B cell (primary cell): ENCODE data around the gene ZFPM1. TPM values are rescaled to one million over a fixed set of nuclear protein-coding genes. Genes with fewer than 3 reads are reported as not detected.

Experiments used
- ATAC-seq: fragments of 200-7000 bp; cut with Tn5 transposase; one replicate; pipeline ENCODE4 v1.10.0; 2021; ENCODE audit warnings: low read depth, mild to moderate bottlenecking, moderate number of reproducible peaks, moderate library complexity
- CTCF ChIA-PET: fragments of 350-600 bp; sonication (Branson Sonifier 250); formaldehyde crosslinking; loops from one replicate; lab custom pipeline; 2021; ENCODE audit warnings: antibody characterized with exemption, inconsistent platforms; lab: Charles Lee
- POLR2A ChIA-PET: fragments of 350-600 bp; sonication (Branson Sonifier 250); formaldehyde crosslinking; loops from one replicate; lab custom pipeline; 2021; ENCODE audit warnings: antibody characterized with exemption; lab: Charles Lee
- DNase-seq: peaks from one replicate; pipeline ENCODE4 v3.0.0; 2013
- H2AFZ ChIP-seq: 2 replicates; pipeline ENCODE4 v1.6.1; 2012; ENCODE audit warnings: mild to moderate bottlenecking, low read depth, low read length; ENCODE audit not compliant: insufficient read depth, poor library complexity, severe bottlenecking
- H3K27ac ChIP-seq, 2 donors: 1 replicate in 1 of 2; 2 replicates in 1 of 2; pipeline ENCODE4 v1.5.1; 2012 to 2013; ENCODE audit warnings: low read length in 2 of 2, mild to moderate bottlenecking in 2 of 2, moderate library complexity in 1 of 2
- H3K27me3 ChIP-seq, 4 experiments: fragments of 200-600 bp in 1 of 4; sonication (generic) in 1 of 4; replicated peaks in 1 of 4; 1 replicate in 2 of 4; 2 replicates in 2 of 4; pipeline versions ENCODE4 v1.6.1 to v1.7.0; 2013 to 2016; ENCODE audit warnings: low read length in 3 of 4, mild to moderate bottlenecking in 2 of 4, mixed read lengths in 1 of 4, moderate library complexity in 1 of 4; ENCODE audit not compliant: insufficient read depth in 4 of 4, control insufficient read depth in 3 of 4; ENCODE audit errors: control extremely low read depth in 1 of 4
- H3K36me3 ChIP-seq, 2 experiments: replicated peaks in 1 of 2; 1 replicate in 1 of 2; 2 replicates in 1 of 2; pipeline versions ENCODE4 v1.6.1 to v1.7.1; 2013; ENCODE audit warnings: low read length in 1 of 2; ENCODE audit not compliant: insufficient read depth in 2 of 2, control insufficient read depth in 1 of 2; ENCODE audit errors: control extremely low read depth in 1 of 2, extremely low read depth in 1 of 2
- H3K4me1 ChIP-seq, 2 donors: fragments of 200-600 bp in 1 of 2; sonication (generic) in 1 of 2; 1 replicate in 1 of 2; 2 replicates in 1 of 2; pipeline versions ENCODE4 v1.5.1 to v1.6.1; 2013 to 2017; ENCODE audit warnings: low read length in 2 of 2; ENCODE audit not compliant: control insufficient read depth in 2 of 2, insufficient read depth in 2 of 2
- H3K4me2 ChIP-seq: replicated peaks from 2 replicates; pipeline ENCODE3; 2012; ENCODE audit warnings: mild to moderate bottlenecking, low read depth, low read length; ENCODE audit not compliant: poor library complexity, severe bottlenecking
- H3K4me3 ChIP-seq, 5 experiments: fragments of 200-600 bp in 1 of 5; sonication (generic) in 1 of 5; 1 replicate in 3 of 5; 2 replicates in 2 of 5; pipeline versions ENCODE4 v1.5.1 to v1.7.0; 2011 to 2016; ENCODE audit warnings: low read length in 4 of 5, mild to moderate bottlenecking in 4 of 5, low read depth in 2 of 5, control low read depth in 1 of 5, moderate library complexity in 1 of 5; ENCODE audit not compliant: insufficient read depth in 1 of 5; ENCODE audit errors: control extremely low read depth in 1 of 5, extremely low read depth in 1 of 5
- H3K79me2 ChIP-seq: fragments of 200-600 bp; sonication (generic); one replicate; pipeline ENCODE4 v1.6.0; 2016; ENCODE audit warnings: low read length; ENCODE audit not compliant: control insufficient read depth, insufficient read depth
- H3K9ac ChIP-seq: fragments of 200-600 bp; sonication (generic); 2 replicates; pipeline ENCODE4 v1.6.1; 2017; ENCODE audit warnings: mild to moderate bottlenecking, low read length, moderate library complexity
- H3K9me3 ChIP-seq, 3 donors: one replicate each; pipeline versions ENCODE4 v1.6.1 to v1.7.1; 2013; ENCODE audit warnings: low read length in 2 of 3; ENCODE audit not compliant: control insufficient read depth in 2 of 3, insufficient read depth in 1 of 3; ENCODE audit errors: control extremely low read depth in 1 of 3
- H4K20me1 ChIP-seq: 2 replicates; pipeline ENCODE4 v1.6.0; 2012; ENCODE audit warnings: mild to moderate bottlenecking, low read length; ENCODE audit not compliant: insufficient read depth, control insufficient read depth, poor library complexity, severe bottlenecking
- H3K27ac Mint-ChIP-seq: one replicate; pipeline ENCODE4 v1.8.0; 2021; ENCODE audit warnings: mixed read lengths
- H3K27me3 Mint-ChIP-seq: one replicate; pipeline ENCODE4 v1.8.0; 2021; ENCODE audit warnings: mixed read lengths
- H3K4me1 Mint-ChIP-seq: one replicate; pipeline ENCODE4 v1.8.0; 2021; ENCODE audit warnings: mixed read lengths
- H3K4me3 Mint-ChIP-seq: one replicate; pipeline ENCODE4 v1.8.0; 2021; ENCODE audit warnings: mixed read lengths
- H3K9me3 Mint-ChIP-seq: one replicate; pipeline ENCODE4 v1.8.0; 2022; ENCODE audit warnings: mixed read lengths; ENCODE audit not compliant: insufficient read depth
- CTCF ChIP-seq: fragments of 200-600 bp; IDR thresholded peaks from one replicate; pipeline ENCODE4 v1.8.0; 2022; ENCODE audit warnings: antibody characterized with exemption, mild to moderate bottlenecking
- EZH2 ChIP-seq: IDR thresholded peaks from 2 replicates; pipeline ENCODE4 v1.6.1; 2012; ENCODE audit warnings: borderline replicate concordance, low read depth, mild to moderate bottlenecking, moderate library complexity, low read length; ENCODE audit not compliant: insufficient read depth, poor library complexity, severe bottlenecking
- WGBS: methylation state at CpG from one replicate; pipeline ENCODE4 v1.1.5; 2013; ENCODE audit warnings: missing lambda C conversion rate; ENCODE audit not compliant: insufficient coverage; 5-methylcytosine and 5-hydroxymethylcytosine counted together
- intact Hi-C: fragments of 100-400 bp; cut with micrococcal nuclease; formaldehyde crosslinking; loops from one replicate; pipeline ENCODE4 v1.10.0; 2022
- polyA plus RNA-seq: library from polyadenylated mRNA; depleted of rRNA; stranded (reverse); fragments of >200 nt; gene quantifications from 2 replicates; pipeline ENCODE4 v1.2.3, GENCODE V29; 2012
- total RNA-seq, 2 donors: library from RNA; stranded (reverse); fragments of 120-200 nt in 1 of 2; gene quantifications; 1 replicate in 1 of 2; 2 replicates in 1 of 2; pipeline versions ENCODE4 v1.2.3 to v1.2.4, GENCODE V29; 2013 to 2022

ZFPM1 gene
- total and polyA plus RNA-seq, 2 donors (not counting 1 experiment from before 2014, with no cell fraction given), result 4.3 to 34.6 TPM

GRCh38 chr16:88525663-88525990 lies 72.5 kb downstream of the ZFPM1 start:
- ChIA-PET POLR2A (no interaction called here), CTCF (interaction anchor here (2.2 kb wide), 1 partner anchor 88 kb away, joined by 11 read pairs; no protein-coding TSS in a partner anchor)
- no peak overlapping the region for H3K4me3 Mint-ChIP-seq
- H3K36me3 ChIP-seq, result no peaks in the 10 kb centered on the region
- H2AFZ ChIP-seq, result no peak overlapping the region
- peaks cover 0 to 6% of the 10 kb centered on the region in 2 donors for H3K4me1 ChIP-seq
- no peaks in the 10 kb centered on the region for H3K27me3 Mint-ChIP-seq
- H3K27me3 ChIP-seq, result no peaks in the 10 kb centered on the region
- no peak for TF ChIP-seq EZH2
- no peak for TF ChIP-seq CTCF
- no peak overlapping the region for H3K4me2 ChIP-seq
- H3K27ac Mint-ChIP-seq, result peak overlapping the region; percentile 70
- H3K9me3 Mint-ChIP-seq, result no peaks in the 10 kb centered on the region
- DNase-seq, result no peak
- ATAC-seq, result no peak
- intact Hi-C loops, result no loop called here
- H3K4me1 Mint-ChIP-seq, result peaks cover 5% of the 10 kb centered on the region
- H3K9ac ChIP-seq, result no peak overlapping the region
- WGBS, result 73% methylated on average over 13 of the region's 17 CpGs
- peaks cover 7% of the 10 kb centered on the region for H4K20me1 ChIP-seq
- H3K4me3 ChIP-seq, result no peak overlapping the region
- no peaks in the 10 kb centered on the region for H3K9me3 ChIP-seq
- no peak overlapping the region for H3K27ac ChIP-seq
- no peaks in the 10 kb centered on the region for H3K79me2 ChIP-seq

DNA sequence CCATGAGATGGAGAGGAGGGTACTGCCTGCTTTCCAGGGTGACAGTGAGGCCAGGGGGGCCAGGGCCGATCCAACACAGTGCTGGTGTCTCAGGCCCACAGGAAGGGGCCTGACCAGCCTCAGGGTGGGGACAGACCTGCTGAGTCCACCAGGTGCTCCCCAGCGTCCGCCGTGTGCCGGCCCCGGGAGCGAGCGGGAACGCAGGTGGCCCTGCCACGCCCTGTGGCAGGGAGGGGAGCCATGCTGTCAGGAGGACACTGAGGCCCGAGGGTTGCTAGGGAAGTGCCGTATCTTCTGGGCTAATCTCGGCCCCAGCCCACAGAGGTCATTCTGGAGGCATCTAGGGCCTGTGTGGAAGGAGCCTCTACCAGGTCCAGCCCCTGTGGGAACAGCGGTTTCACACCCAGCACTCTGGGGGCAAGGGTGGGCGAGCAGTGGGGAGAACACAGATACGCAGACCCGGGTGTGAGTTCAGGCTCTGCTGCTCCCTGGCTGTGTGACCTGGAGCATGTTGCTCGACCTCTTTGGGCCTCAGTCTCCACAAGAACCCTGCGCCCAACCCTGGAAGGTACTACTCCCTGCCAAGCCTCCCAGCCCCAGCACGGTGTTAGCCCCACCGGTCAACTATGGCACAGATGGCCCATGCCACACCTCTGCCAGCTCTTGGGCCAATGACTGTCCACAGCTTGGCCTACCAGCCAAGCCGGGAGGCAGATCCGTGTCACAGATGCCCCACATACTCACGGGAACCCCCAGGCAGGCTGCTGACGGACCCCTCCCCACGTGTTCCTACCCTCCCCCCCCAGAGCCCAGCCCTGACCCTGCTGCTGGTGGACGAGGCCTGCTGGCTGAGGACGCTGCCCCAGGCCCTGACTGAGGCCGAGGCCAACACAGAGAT lies 73.2 kb downstream of the ZFPM1 start:
- no peak overlapping the region for H3K27ac Mint-ChIP-seq
- DNase-seq (no peak), ATAC-seq (no peak)
- 84% methylated on average over 29 of the region's 29 CpGs for WGBS
- Histone ChIP-seq H3K9me3 (no peaks in the 10 kb centered on the region), H3K9ac (no peak overlapping the region), H3K36me3 (no peaks in the 10 kb centered on the region), H2AFZ (no peak overlapping the region), H3K4me2 (no peak overlapping the region), H3K27me3 (no peaks in the 10 kb centered on the region), H3K4me1 (peaks cover 0 to 6% of the 10 kb centered on the region in 2 donors), H3K27ac (no peak overlapping the region), H4K20me1 (peaks cover 7% of the 10 kb centered on the region), H3K4me3 (no peak overlapping the region), H3K79me2 (no peaks in the 10 kb centered on the region)
- no peak overlapping the region for H3K4me3 Mint-ChIP-seq
- no peaks in the 10 kb centered on the region for H3K27me3 Mint-ChIP-seq
- H3K4me1 Mint-ChIP-seq, result peaks cover 5% of the 10 kb centered on the region
- ChIA-PET CTCF (interaction anchor here (0.6 to 2.2 kb wide), 3 partner anchors 83 to 271 kb away, joined by 3 to 11 read pairs (median 6); no protein-coding TSS in a partner anchor), POLR2A (no interaction called here)
- intact Hi-C loops, result loop anchor here (2.0 kb wide), 1 partner anchor 37 kb away; no protein-coding TSS in a partner anchor
- H3K9me3 Mint-ChIP-seq, result no peaks in the 10 kb centered on the region
- TF ChIP-seq CTCF (no peak), EZH2 (no peak)
